Chondrocyte (in vitro differentiated cells): ENCODE results near the gene PC. TPM values are rescaled to one million over a fixed set of nuclear protein-coding genes. Genes with fewer than 3 reads are reported as not detected.

Source experiments
- DNase-seq: peaks from one replicate; pipeline ENCODE4 v3.0.0; 2021; ENCODE audit warnings: mixed read lengths, low spot score
- H3K27ac Mint-ChIP-seq: one replicate; pipeline ENCODE4 v1.8.0; 2021; ENCODE audit warnings: mild to moderate bottlenecking, moderate library complexity, mixed read lengths; ENCODE audit not compliant: unreplicated experiment
- H3K27me3 Mint-ChIP-seq: 2 replicates; pipeline ENCODE4 v1.8.0; 2021; ENCODE audit warnings: low read depth, mixed read lengths
- H3K36me3 Mint-ChIP-seq: 2 replicates; pipeline ENCODE4 v1.8.0; 2021; ENCODE audit warnings: low read depth, mixed read lengths
- H3K4me1 Mint-ChIP-seq: 2 replicates; pipeline ENCODE4 v1.8.0; 2021; ENCODE audit warnings: low read depth, mild to moderate bottlenecking, mixed read lengths
- H3K4me3 Mint-ChIP-seq: one replicate; pipeline ENCODE4 v1.8.0; 2021; ENCODE audit warnings: mild to moderate bottlenecking, moderate library complexity, mixed read lengths; ENCODE audit not compliant: unreplicated experiment
- H3K9me3 Mint-ChIP-seq: 2 replicates; pipeline ENCODE4 v1.8.0; 2021; ENCODE audit warnings: low read depth, mixed read lengths
- CTCF ChIP-seq: fragments of 200-600 bp; sonication (generic); IDR thresholded peaks from 2 replicates; pipeline ENCODE4 v1.5.0; 2021; ENCODE audit warnings: antibody characterized with exemption, mild to moderate bottlenecking, moderate library complexity
- total RNA-seq: library from RNA; stranded (reverse); gene quantifications from 3 replicates; pipeline ENCODE4 v1.2.1, GENCODE V29; 2021

Gene PC
- total RNA-seq, 1 donor from 2014 or later, result 12.3 TPM

- H3K4me3 Mint-ChIP-seq, result no peak overlapping the region
- H3K27ac Mint-ChIP-seq, result no peak overlapping the region
- no peaks in the 10 kb centered on the region for H3K27me3 Mint-ChIP-seq
- no peaks in the 10 kb centered on the region for H3K9me3 Mint-ChIP-seq
- H3K4me1 Mint-ChIP-seq, result peaks cover 26% of the 10 kb centered on the region
- no peaks in the 10 kb centered on the region for H3K36me3 Mint-ChIP-seq
- DNase-seq, result no peak
- TF ChIP-seq CTCF, result no peak
These were observed 29.9 kb upstream of the PC start for GRCh38 chr11:66987924-66988637.

- no peak for DNase-seq
- H3K4me3 Mint-ChIP-seq, result no peak overlapping the region
- H3K36me3 Mint-ChIP-seq, result no peaks in the 10 kb centered on the region
- H3K27me3 Mint-ChIP-seq, result no peaks in the 10 kb centered on the region
- H3K9me3 Mint-ChIP-seq, result no peaks in the 10 kb centered on the region
- no peak for TF ChIP-seq CTCF
- no peak overlapping the region for H3K27ac Mint-ChIP-seq
- H3K4me1 Mint-ChIP-seq, result peaks cover 33% of the 10 kb centered on the region
These were observed 29.0 kb upstream of the PC start for GRCh38 chr11:66987158-66987620.

- Mint-ChIP-seq H3K36me3 (no peaks in the 10 kb centered on the region), H3K27ac (no peak overlapping the region)
These were observed 28.0 kb upstream of the PC start for GRCh38 chr11:66986178-66986545.

GRCh38 chr11:66985508-66986177 is 27.5 kb upstream of the PC start:
- no peak for DNase-seq
- no peak overlapping the region for H3K4me3 Mint-ChIP-seq
- H3K4me1 Mint-ChIP-seq, result peaks cover 44% of the 10 kb centered on the region
- no peaks in the 10 kb centered on the region for H3K36me3 Mint-ChIP-seq
- no peak for TF ChIP-seq CTCF
- H3K27ac Mint-ChIP-seq, result no peak overlapping the region
- no peaks in the 10 kb centered on the region for H3K9me3 Mint-ChIP-seq
- H3K27me3 Mint-ChIP-seq, result no peaks in the 10 kb centered on the region

More at GRCh38 chr11:66986178-66986545, 28.0 kb upstream of the PC start:
- TF ChIP-seq CTCF, result no peak
- Mint-ChIP-seq H3K9me3 (no peaks in the 10 kb centered on the region), H3K4me1 (peaks cover 43% of the 10 kb centered on the region), H3K4me3 (no peak overlapping the region), H3K27me3 (no peaks in the 10 kb centered on the region)
- DNase-seq, result no peak

GRCh38 chr11:66983275-66983924 is 25.2 kb upstream of the PC start:
- Mint-ChIP-seq H3K27me3 (no peaks in the 10 kb centered on the region), H3K36me3 (no peaks in the 10 kb centered on the region), H3K27ac (no peak overlapping the region), H3K4me1 (peaks cover 44% of the 10 kb centered on the region), H3K9me3 (no peaks in the 10 kb centered on the region), H3K4me3 (no peak overlapping the region)
- no peak for TF ChIP-seq CTCF
- DNase-seq, result no peak
